PC-9 (cell line): Measurements from ENCODE around the gene STAU1.

Experiments
- CTCF ChIP-seq: fragments of 200-600 bp; sonication (generic); conservative IDR thresholded peaks from 2 replicates; pipeline ENCODE4 v1.6.1; 2017; ENCODE audit warnings: mixed run types, antibody characterized with exemption, mild to moderate bottlenecking, moderate library complexity
- EZH2 ChIP-seq: fragments of 200-600 bp; sonication (generic); IDR thresholded peaks from 2 replicates; pipeline ENCODE4 v1.8.0; 2017; ENCODE audit warnings: antibody characterized with exemption, low read depth

GRCh38 chr20:49237531-49237930, 49.4 kb upstream of the STAU1 start:
- no peak for TF ChIP-seq CTCF
- no peak for TF ChIP-seq EZH2
